Measurements from ENCODE around the gene ATAT1.

The ATAT1 gene

GRCh38 chr6:30613251-30614043 is 13.2 kb upstream of the ATAT1 start:
- DNase-seq (ENCODE audit: low read depth in 1 of 2, low spot score in 1 of 2), result no peak

- no peak for DNase-seq (ENCODE audit: low read depth in 1 of 2, low spot score in 1 of 2)
These were observed 12.4 kb upstream of the ATAT1 start for GRCh38 chr6:30614044-30614842.

GRCh38 chr6:30614843-30615218 is 11.8 kb upstream of the ATAT1 start:
- DNase-seq (ENCODE audit: low read depth in 1 of 2, low spot score in 1 of 2), result peak; percentile 43 to 86

GRCh38 chr6:30615219-30615957 is 11.3 kb upstream of the ATAT1 start:
- DNase-seq (ENCODE audit: low read depth in 1 of 2, low spot score in 1 of 2), result no peak

- DNase-seq (ENCODE audit: low read depth in 1 of 2, low spot score in 1 of 2), result no peak
These were observed 10.5 kb upstream of the ATAT1 start for GRCh38 chr6:30615958-30616810.

- DNase-seq (ENCODE audit: low read depth in 1 of 2, low spot score in 1 of 2), result peak; percentile 94 to 99
These were observed 9.7 kb upstream of the ATAT1 start, which contains the start of gene PPP1R10 for GRCh38 chr6:30616811-30617564. Gene PPP1R10 (minus strand): TSS chr6:30617243. CDS start chr6:30609944, 7,299 bp downstream.

- DNase-seq (ENCODE audit: low read depth in 1 of 2, low spot score in 1 of 2), result peak; percentile 84 to 98
These were observed 9.0 kb upstream of the ATAT1 start, which contains the start of gene MRPS18B for GRCh38 chr6:30617565-30618269. Gene MRPS18B (plus strand): TSS chr6:30617840. CDS start chr6:30617866, 26 bp downstream.

GRCh38 chr6:30618270-30618797 is 8.3 kb upstream of the ATAT1 start:
- DNase-seq (ENCODE audit: low read depth in 1 of 2, low spot score in 1 of 2), result no peak

- DNase-seq (ENCODE audit: low read depth in 1 of 2, low spot score in 1 of 2), result no peak
These were observed 7.1 kb upstream of the ATAT1 start for GRCh38 chr6:30619561-30619960.

GRCh38 chr6:30625511-30625910 is 1.2 kb upstream of the ATAT1 start:
- DNase-seq (ENCODE audit: low read depth in 1 of 2, low spot score in 1 of 2), result no peak

- no peak for DNase-seq (ENCODE audit: low read depth in 1 of 2, low spot score in 1 of 2)
These were observed 9.2 kb downstream of the ATAT1 start for GRCh38 chr6:30635834-30636233.

- DNase-seq (ENCODE audit: low read depth in 1 of 2, low spot score in 1 of 2), result no peak
These were observed 13.8 kb downstream of the ATAT1 start for GRCh38 chr6:30640481-30640880.

GRCh38 chr6:30641048-30641447 is 14.4 kb downstream of the ATAT1 start:
- no peak for DNase-seq (ENCODE audit: low read depth in 1 of 2, low spot score in 1 of 2)

GRCh38 chr6:30643656-30644055 is 17.0 kb downstream of the ATAT1 start:
- no peak for DNase-seq (ENCODE audit: low read depth in 1 of 2, low spot score in 1 of 2)

GRCh38 chr6:30644769-30645168 is 18.1 kb downstream of the ATAT1 start:
- DNase-seq (ENCODE audit: low read depth in 1 of 2, low spot score in 1 of 2), result no peak

GRCh38 chr6:30645989-30646388 is 19.3 kb downstream of the ATAT1 start:
- DNase-seq (ENCODE audit: low read depth in 1 of 2, low spot score in 1 of 2), result no peak

GRCh38 chr6:30646450-30647241 is 20.0 kb downstream of the ATAT1 start, which contains the start of gene C6orf136:
Gene C6orf136 (plus strand): TSS chr6:30647133. CDS start chr6:30647232, 99 bp downstream.
- peak; percentile 84 to 86 for DNase-seq (ENCODE audit: low read depth in 1 of 2, low spot score in 1 of 2)

All from activated CD4-positive, alpha-beta T cell treated with anti-CD3 and anti-CD28 coated beads, Interleukin-2, amount 50 U/mL, for 24 hours (primary cell).